HG02798 (cell line): Measurements from ENCODE around the gene RECK.
"Not testable (repeated sequence)": the region's sequence is repeated elsewhere in the genome, so short reads cannot be mapped to it uniquely, and the experiment has no call there.

Experiments
- ATAC-seq: cut with Tn5 transposase; IDR thresholded peaks from one replicate; pipeline ENCODE4 v1.9.1; 2021; ENCODE audit warnings: mild to moderate bottlenecking; ENCODE audit not compliant: unreplicated experiment, poor library complexity

RECK gene

GRCh38 chr9:36063804-36064447 is 27.2 kb downstream of the RECK start:
- no peak for ATAC-seq

GRCh38 chr9:36064448-36065037 is 27.8 kb downstream of the RECK start:
- ATAC-seq: no peak

GRCh38 chr9:36074055-36074454 is 37.3 kb downstream of the RECK start:
- ATAC-seq: no peak

GRCh38 chr9:36074870-36075532 is 38.3 kb downstream of the RECK start:
- ATAC-seq: no peak

- ATAC-seq: no peak
Measured at GRCh38 chr9:36078051-36078450, 41.3 kb downstream of the RECK start.

- no peak for ATAC-seq
Measured at GRCh38 chr9:36080519-36080918, 43.8 kb downstream of the RECK start.

- no peak for ATAC-seq
Measured at GRCh38 chr9:36082931-36083330, 46.2 kb downstream of the RECK start.

GRCh38 chr9:36086442-36086841 is 49.7 kb downstream of the RECK start:
- no peak for ATAC-seq

- not testable (repeated sequence) for ATAC-seq
Measured at GRCh38 chr9:36087054-36087453, 50.3 kb downstream of the RECK start.

GRCh38 chr9:36088020-36088419 is 51.3 kb downstream of the RECK start:
- no peak for ATAC-seq

- ATAC-seq: no peak
Measured at GRCh38 chr9:36091026-36091953, 54.6 kb downstream of the RECK start.

GRCh38 chr9:36092014-36092413 is 55.3 kb downstream of the RECK start:
- ATAC-seq: no peak

GRCh38 chr9:36092509-36093215 is 55.9 kb downstream of the RECK start:
- peak; percentile 83 for ATAC-seq

- no peak for ATAC-seq
Measured at GRCh38 chr9:36093384-36093783, 56.7 kb downstream of the RECK start.

GRCh38 chr9:36099718-36100117 is 63.0 kb downstream of the RECK start:
- ATAC-seq: no peak

GRCh38 chr9:36100532-36100931 is 63.8 kb downstream of the RECK start:
- ATAC-seq: no peak

GRCh38 chr9:36101916-36102741 is 65.4 kb downstream of the RECK start:
- no peak for ATAC-seq

GRCh38 chr9:36102742-36103495 is 66.2 kb downstream of the RECK start:
- peak; percentile 63 for ATAC-seq

- ATAC-seq: no peak
Measured at GRCh38 chr9:36109071-36109470, 72.4 kb downstream of the RECK start.
